Measurements from ENCODE around the gene C18orf54.

DNA sequence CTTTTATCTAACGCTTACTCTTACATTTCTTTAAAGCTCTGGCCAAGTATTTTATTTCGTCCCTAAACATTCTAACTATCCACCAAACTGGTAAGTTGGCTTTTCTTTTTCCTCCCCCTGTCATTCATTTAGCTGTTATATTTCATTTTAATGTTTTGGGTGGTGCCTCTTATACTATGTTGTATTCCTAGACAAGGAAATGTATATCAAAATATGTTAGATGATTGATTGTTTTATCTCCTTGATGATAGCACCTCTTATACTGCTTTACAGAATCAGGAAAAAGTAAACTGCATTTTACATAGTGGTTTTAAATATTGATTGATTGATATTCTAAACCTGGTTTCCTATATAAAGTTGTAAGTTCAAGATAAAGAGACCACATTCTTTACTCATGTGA lies 23.9 kb downstream of the C18orf54 start:
- no peak for TF ChIP-seq POLR2A (IDR thresholded peaks at IDR 0.05)
- TF ChIP-seq, protein P1, sequence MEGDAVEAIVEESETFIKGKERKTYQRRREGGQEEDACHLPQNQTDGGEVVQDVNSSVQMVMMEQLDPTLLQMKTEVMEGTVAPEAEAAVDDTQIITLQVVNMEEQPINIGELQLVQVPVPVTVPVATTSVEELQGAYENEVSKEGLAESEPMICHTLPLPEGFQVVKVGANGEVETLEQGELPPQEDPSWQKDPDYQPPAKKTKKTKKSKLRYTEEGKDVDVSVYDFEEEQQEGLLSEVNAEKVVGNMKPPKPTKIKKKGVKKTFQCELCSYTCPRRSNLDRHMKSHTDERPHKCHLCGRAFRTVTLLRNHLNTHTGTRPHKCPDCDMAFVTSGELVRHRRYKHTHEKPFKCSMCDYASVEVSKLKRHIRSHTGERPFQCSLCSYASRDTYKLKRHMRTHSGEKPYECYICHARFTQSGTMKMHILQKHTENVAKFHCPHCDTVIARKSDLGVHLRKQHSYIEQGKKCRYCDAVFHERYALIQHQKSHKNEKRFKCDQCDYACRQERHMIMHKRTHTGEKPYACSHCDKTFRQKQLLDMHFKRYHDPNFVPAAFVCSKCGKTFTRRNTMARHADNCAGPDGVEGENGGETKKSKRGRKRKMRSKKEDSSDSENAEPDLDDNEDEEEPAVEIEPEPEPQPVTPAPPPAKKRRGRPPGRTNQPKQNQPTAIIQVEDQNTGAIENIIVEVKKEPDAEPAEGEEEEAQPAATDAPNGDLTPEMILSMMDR (IDR thresholded peaks at IDR 0.05): no peak

All from uterus (tissue), 2 donors.